Nephron progenitor cell (in vitro differentiated cells): ENCODE results near the gene CGNL1.

Experiments used
- DNase-seq: peaks from one replicate; pipeline ENCODE4 v3.0.0; 2021
- H3K27ac Mint-ChIP-seq: 2 replicates; pipeline ENCODE4 v1.8.0; 2021; ENCODE audit warnings: mild to moderate bottlenecking, moderate library complexity, mixed read lengths
- H3K27me3 Mint-ChIP-seq: 2 replicates; pipeline ENCODE4 v1.8.0; 2021; ENCODE audit warnings: mild to moderate bottlenecking, low read depth, mixed read lengths; ENCODE audit not compliant: poor library complexity
- H3K36me3 Mint-ChIP-seq: 2 replicates; pipeline ENCODE4 v1.8.0; 2021; ENCODE audit warnings: low read depth, mixed read lengths
- H3K4me1 Mint-ChIP-seq: 2 replicates; pipeline ENCODE4 v1.8.0; 2021; ENCODE audit warnings: mixed read lengths
- H3K4me3 Mint-ChIP-seq: 2 replicates; pipeline ENCODE4 v1.8.0; 2021; ENCODE audit warnings: mild to moderate bottlenecking, moderate library complexity, mixed read lengths
- H3K9me3 Mint-ChIP-seq: 2 replicates; pipeline ENCODE4 v1.8.0; 2021; ENCODE audit warnings: mild to moderate bottlenecking, moderate library complexity, mixed read lengths
- TF ChIP-seq, protein P1 (sequence below): fragments of 200-600 bp; sonication (generic); IDR thresholded peaks from 2 replicates; pipeline ENCODE4 v1.5.0; 2021; ENCODE audit warnings: antibody characterized with exemption

CGNL1 gene

DNA sequence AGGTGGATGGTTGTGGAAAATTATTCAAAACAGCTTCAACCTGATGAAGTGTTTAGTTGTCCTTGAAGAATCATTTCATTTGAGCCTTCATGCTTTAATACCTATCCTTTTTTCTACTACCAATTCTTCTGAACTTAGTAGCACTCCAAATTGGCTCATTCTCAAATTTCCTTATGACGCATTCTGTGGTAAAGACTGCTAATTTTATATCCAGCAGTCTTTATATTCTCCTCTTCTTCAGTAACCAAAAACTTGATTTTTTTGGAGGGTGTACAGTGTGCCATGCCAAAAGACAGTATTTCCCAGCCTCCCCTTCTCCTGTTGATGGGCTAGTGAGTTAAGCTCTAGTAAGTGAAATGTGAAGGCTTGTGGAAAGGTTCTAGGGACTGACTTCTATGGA lies 25.2 kb downstream of the CGNL1 start:
- Mint-ChIP-seq H3K9me3 (peaks cover 7% of the 10 kb centered on the region), H3K27me3 (peaks cover 13% of the 10 kb centered on the region), H3K36me3 (no peaks in the 10 kb centered on the region), H3K4me3 (no peak overlapping the region), H3K27ac (no peak overlapping the region), H3K4me1 (peaks cover 36% of the 10 kb centered on the region)
- TF ChIP-seq, protein P1, sequence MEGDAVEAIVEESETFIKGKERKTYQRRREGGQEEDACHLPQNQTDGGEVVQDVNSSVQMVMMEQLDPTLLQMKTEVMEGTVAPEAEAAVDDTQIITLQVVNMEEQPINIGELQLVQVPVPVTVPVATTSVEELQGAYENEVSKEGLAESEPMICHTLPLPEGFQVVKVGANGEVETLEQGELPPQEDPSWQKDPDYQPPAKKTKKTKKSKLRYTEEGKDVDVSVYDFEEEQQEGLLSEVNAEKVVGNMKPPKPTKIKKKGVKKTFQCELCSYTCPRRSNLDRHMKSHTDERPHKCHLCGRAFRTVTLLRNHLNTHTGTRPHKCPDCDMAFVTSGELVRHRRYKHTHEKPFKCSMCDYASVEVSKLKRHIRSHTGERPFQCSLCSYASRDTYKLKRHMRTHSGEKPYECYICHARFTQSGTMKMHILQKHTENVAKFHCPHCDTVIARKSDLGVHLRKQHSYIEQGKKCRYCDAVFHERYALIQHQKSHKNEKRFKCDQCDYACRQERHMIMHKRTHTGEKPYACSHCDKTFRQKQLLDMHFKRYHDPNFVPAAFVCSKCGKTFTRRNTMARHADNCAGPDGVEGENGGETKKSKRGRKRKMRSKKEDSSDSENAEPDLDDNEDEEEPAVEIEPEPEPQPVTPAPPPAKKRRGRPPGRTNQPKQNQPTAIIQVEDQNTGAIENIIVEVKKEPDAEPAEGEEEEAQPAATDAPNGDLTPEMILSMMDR: no peak
- DNase-seq: no peak

- peaks cover 41% of the 10 kb centered on the region for H3K4me1 Mint-ChIP-seq
- DNase-seq: no peak
Measured at GRCh38 chr15:57403017-57403416, 26.7 kb downstream of the CGNL1 start.

GRCh38 chr15:57403566-57404325 lies 27.4 kb downstream of the CGNL1 start:
- TF ChIP-seq, protein P1: no peak
- Mint-ChIP-seq H3K27ac (peak overlapping the region; percentile 80), H3K4me1 (peaks cover 41% of the 10 kb centered on the region), H3K36me3 (no peaks in the 10 kb centered on the region), H3K27me3 (peaks cover 7% of the 10 kb centered on the region), H3K9me3 (peaks cover 7% of the 10 kb centered on the region), H3K4me3 (no peak overlapping the region)
- no peak for DNase-seq

More at GRCh38 chr15:57403017-57403416, 26.7 kb downstream of the CGNL1 start:
- Mint-ChIP-seq H3K27ac (peak overlapping the region; percentile 80), H3K9me3 (peaks cover 7% of the 10 kb centered on the region), H3K4me3 (no peak overlapping the region), H3K27me3 (peaks cover 13% of the 10 kb centered on the region), H3K36me3 (no peaks in the 10 kb centered on the region)
- TF ChIP-seq, protein P1: no peak

GRCh38 chr15:57405133-57405532 lies 28.8 kb downstream of the CGNL1 start:
- H3K9me3 Mint-ChIP-seq: peaks cover 7% of the 10 kb centered on the region
- H3K36me3 Mint-ChIP-seq: no peaks in the 10 kb centered on the region
- DNase-seq: no peak
- peaks cover 5% of the 10 kb centered on the region for H3K27me3 Mint-ChIP-seq
- H3K4me1 Mint-ChIP-seq: peaks cover 49% of the 10 kb centered on the region
- H3K4me3 Mint-ChIP-seq: no peak overlapping the region
- TF ChIP-seq, protein P1: no peak
- no peak overlapping the region for H3K27ac Mint-ChIP-seq

DNA sequence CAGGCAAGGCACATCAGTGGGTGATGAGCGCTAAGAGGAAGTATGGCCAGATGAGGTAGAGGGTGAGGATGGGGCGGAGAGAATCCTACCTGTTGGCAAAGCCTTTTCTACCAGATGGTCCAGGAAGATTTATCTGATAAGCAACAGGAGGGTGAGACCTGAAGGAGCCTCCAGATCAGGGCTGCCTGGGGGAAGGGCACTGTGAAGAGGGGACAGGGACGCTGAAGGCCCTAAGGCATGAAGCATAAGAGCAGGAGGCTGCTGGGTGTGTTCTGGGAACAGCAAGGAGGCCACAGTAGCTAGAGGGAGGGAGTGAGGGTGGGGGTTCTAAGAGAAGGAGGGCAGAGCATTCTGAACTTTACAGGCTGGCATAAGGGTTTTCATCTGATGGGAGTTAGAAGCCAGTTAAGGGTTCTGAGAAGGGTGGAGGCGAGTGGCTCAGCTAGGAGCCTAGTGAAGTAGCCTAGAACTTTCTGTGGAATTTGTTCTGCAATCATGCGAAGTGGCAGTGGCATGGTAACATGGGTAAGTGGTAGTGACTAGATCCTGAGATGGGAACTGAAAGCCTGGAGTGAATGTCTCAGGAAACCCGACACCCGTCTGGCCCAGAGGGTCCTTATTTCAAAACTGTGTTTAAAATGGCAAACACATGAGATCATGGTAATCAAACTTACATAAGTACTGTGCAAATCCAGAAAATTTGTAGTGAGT lies 29.9 kb downstream of the CGNL1 start:
- H3K36me3 Mint-ChIP-seq: no peaks in the 10 kb centered on the region
- H3K4me1 Mint-ChIP-seq: peaks cover 49% of the 10 kb centered on the region
- H3K9me3 Mint-ChIP-seq: peaks cover 7% of the 10 kb centered on the region
- no peak overlapping the region for H3K4me3 Mint-ChIP-seq
- TF ChIP-seq, protein P1: no peak
- H3K27me3 Mint-ChIP-seq: peaks cover 5% of the 10 kb centered on the region
- no peak for DNase-seq
- peak overlapping the region; percentile 46 for H3K27ac Mint-ChIP-seq
